ENCODE measurements around the gene CNPY3.

CNPY3 gene

GRCh38 chr6:42984001-42984923 lies 55.0 kb downstream of the CNPY3 start, which contains the start of gene PPP2R5D:
Gene PPP2R5D (plus strand): TSS chr6:42984570. CDS start chr6:42984678, 108 bp downstream.
- H3K4me3 ChIP-seq (ENCODE audit: low read length) = peak within 1 kb of the TSS; percentile 66
- peak; percentile 99 for DNase-seq (ENCODE audit: low read depth)
- no peak for TF ChIP-seq CTCF (IDR thresholded peaks at IDR 0.05; ENCODE audit: insufficient read depth, low read depth, low read length, missing control alignments)

GRCh38 chr6:42984924-42985475 lies 55.7 kb downstream of the CNPY3 start:
- no peak for TF ChIP-seq CTCF (IDR thresholded peaks at IDR 0.05; ENCODE audit: insufficient read depth, low read depth, low read length, missing control alignments)
- peak overlapping the region; percentile 66 for H3K4me3 ChIP-seq (ENCODE audit: low read length)
- no peak for DNase-seq (ENCODE audit: low read depth)

DNA sequence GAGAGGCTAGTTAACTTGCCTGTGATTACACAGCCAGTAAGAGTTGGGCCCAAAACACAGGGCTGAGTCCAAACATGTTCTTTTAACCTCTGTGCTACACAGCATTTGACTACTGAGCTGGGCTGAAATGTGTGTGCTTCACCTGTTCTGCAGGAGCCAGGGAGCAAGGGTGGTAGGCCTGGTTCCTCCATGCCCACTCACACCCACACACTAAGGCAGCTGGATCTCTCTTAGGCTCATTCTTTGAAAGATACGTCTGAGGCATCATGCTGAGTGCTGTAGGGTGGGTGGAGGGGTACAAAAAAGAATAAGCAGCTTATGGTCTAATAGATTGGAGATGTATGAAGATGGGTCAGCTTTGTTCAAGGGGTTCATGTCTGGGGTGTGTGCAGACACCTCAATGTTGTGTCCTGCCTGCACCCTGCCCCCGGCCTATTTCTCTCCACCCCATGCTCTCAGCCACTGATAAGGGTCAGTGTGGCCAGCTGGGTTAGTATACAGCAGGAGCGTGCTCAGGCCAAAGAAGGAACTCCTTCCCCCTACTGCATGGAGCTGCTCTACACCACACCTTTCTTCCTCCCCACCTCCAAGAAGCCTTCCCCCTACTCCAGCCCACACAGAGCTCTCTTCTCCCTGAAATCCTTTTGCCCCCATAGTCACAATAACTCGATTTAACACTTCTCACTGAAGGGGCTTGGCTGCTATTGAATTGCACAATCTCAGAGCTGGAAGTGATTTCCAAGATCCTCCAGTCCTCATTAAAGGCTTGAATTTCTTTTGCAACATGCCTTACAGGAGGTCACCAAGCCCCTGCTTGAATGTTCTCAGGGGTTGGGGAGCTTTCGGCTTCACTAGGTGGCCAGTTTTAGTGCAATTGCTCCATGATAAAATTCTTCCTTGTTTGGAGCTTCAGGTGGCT lies 58.5 kb downstream of the CNPY3 start:
- DNase-seq (ENCODE audit: low read depth) = no peak
- no peak for TF ChIP-seq CTCF (IDR thresholded peaks at IDR 0.05; ENCODE audit: insufficient read depth, low read depth, low read length, missing control alignments)
- H3K4me3 ChIP-seq (ENCODE audit: low read length) = no peak overlapping the region

- DNase-seq (ENCODE audit: low read depth) = peak; percentile 59
- TF ChIP-seq CTCF (IDR thresholded peaks at IDR 0.05; ENCODE audit: insufficient read depth, low read depth, low read length, missing control alignments) = no peak
Measured at GRCh38 chr6:42988486-42989020, 59.3 kb downstream of the CNPY3 start.

More at GRCh38 chr6:42988486-42989020, 59.3 kb downstream of the CNPY3 start:
- no peak overlapping the region for H3K4me3 ChIP-seq (ENCODE audit: low read length)
